Kidney (tissue), 14 donors: ENCODE data around the gene MAGOH. TPM values are rescaled to one million over a fixed set of nuclear protein-coding genes. Genes with fewer than 3 reads are reported as not detected.

Source experiments
- DNase-seq, 5 donors: peaks; one replicate each; pipeline ENCODE4 v3.0.0-alpha.2; 2013 to 2020
- FAIRE-seq: peaks from 2 replicates; lab custom pipeline; 2012; peaks lifted over from hg19 to GRCh38; lab: Jason Lieb, UNC
- H3K27ac ChIP-seq, 2 donors: one replicate each; pipeline ENCODE4 v1.7.0; 2013; ENCODE audit warnings: low read depth in 2 of 2, low read length in 2 of 2, inconsistent platforms in 1 of 2
- H3K27me3 ChIP-seq: one replicate; pipeline ENCODE4 v1.7.1; 2013; ENCODE audit warnings: low read length, inconsistent platforms; ENCODE audit not compliant: control insufficient read depth, insufficient read depth
- H3K36me3 ChIP-seq, 3 donors: one replicate each; pipeline versions ENCODE4 v1.7.0 to v1.7.1; 2013; ENCODE audit warnings: low read length in 3 of 3, control low read depth in 1 of 3, inconsistent platforms in 1 of 3; ENCODE audit not compliant: insufficient read depth in 3 of 3, control insufficient read depth in 2 of 3
- H3K4me1 ChIP-seq, 3 donors: one replicate each; pipeline versions ENCODE4 v1.7.0 to v1.7.1; 2013; ENCODE audit warnings: low read length in 3 of 3, inconsistent platforms in 1 of 3, low read depth in 1 of 3; ENCODE audit not compliant: control insufficient read depth in 2 of 3, insufficient read depth in 2 of 3
- H3K4me3 ChIP-seq, 3 donors: one replicate each; pipeline versions ENCODE4 v1.7.0 to v1.8.1; 2013; ENCODE audit warnings: low read length in 3 of 3, control low read depth in 1 of 3, inconsistent platforms in 1 of 3
- H3K9ac ChIP-seq, 3 donors: one replicate each; pipeline versions ENCODE4 v1.7.0 to v1.7.1; 2013; ENCODE audit warnings: low read length in 3 of 3, control low read depth in 1 of 3, inconsistent platforms in 1 of 3
- H3K9me3 ChIP-seq, 3 donors: one replicate each; pipeline versions ENCODE4 v1.7.0 to v1.7.1; 2013; ENCODE audit warnings: low read length in 3 of 3, control low read depth in 1 of 3, inconsistent platforms in 1 of 3; ENCODE audit not compliant: control insufficient read depth in 2 of 3, insufficient read depth in 1 of 3
- CTCF ChIP-seq: IDR thresholded peaks from 3 replicates; pipeline ENCODE4 v1.5.1; 2012; ENCODE audit warnings: mild to moderate bottlenecking, moderate library complexity, borderline replicate concordance; ENCODE audit not compliant: insufficient read depth; ENCODE audit errors: extremely low read depth
- intact Hi-C: fragments of 100-400 bp; cut with DNase I; formaldehyde crosslinking; loops from one replicate; pipeline ENCODE4 v1.11.1; 2022
- polyA plus RNA-seq: library from polyadenylated mRNA; stranded (reverse); fragments of 350-450 nt; fragmentation: Illumina TruSeq; extraction: RNeasy Lipid Tissue Mini Kit (QIAGEN cat#74804); gene quantifications from one replicate; pipeline ENCODE4 v1.2.3, GENCODE V29; 2014; ENCODE audit warnings: low read depth, low replicate concordance; ENCODE audit not compliant: insufficient read depth
- total RNA-seq: library from RNA; stranded (reverse); fragmentation: NEBNext Ultra II Directional; extraction: Animal tissue kit (Norgen Biotek cat#: 25700); gene quantifications from one replicate; pipeline ENCODE4 v1.2.1, GENCODE V29; 2021
- donor health status: control.
- donor health status: control.
- donor health status: control.
- donor health status: control.
- donor health status: control.
- donor health status: DM: yes; HTN: yes; CAD: no.
- donor health status: Normal renal cell carcinoma (clear cell type).

The MAGOH gene
- total and polyA plus RNA-seq, 2 donors from 2014 or later, result 39.4 to 64.6 TPM

- no peak for TF ChIP-seq CTCF
- H3K36me3 ChIP-seq, result no peaks in the 10 kb centered on the region
- no peak overlapping the region for H3K9ac ChIP-seq
- H3K4me1 ChIP-seq, result no peaks in the 10 kb centered on the region
- intact Hi-C loops, result no loop called here
- FAIRE-seq, result no peak
- H3K27ac ChIP-seq, result no peak overlapping the region
- DNase-seq, result no peak
- H3K4me3 ChIP-seq, result no peak overlapping the region
- no peaks in the 10 kb centered on the region for H3K9me3 ChIP-seq
- H3K27me3 ChIP-seq, result no peaks in the 10 kb centered on the region
Observed at GRCh38 chr1:53250325-53250724, 12.0 kb upstream of the MAGOH start.

- peak in 2 of 5 donors; percentile 19 to 58 for DNase-seq
- Histone ChIP-seq H3K4me3 (no peak overlapping the region), H3K9me3 (no peaks in the 10 kb centered on the region), H3K4me1 (no peaks in the 10 kb centered on the region), H3K27me3 (no peaks in the 10 kb centered on the region), H3K9ac (no peak overlapping the region), H3K27ac (no peak overlapping the region), H3K36me3 (no peaks in the 10 kb centered on the region)
- FAIRE-seq, result no peak
- no peak for TF ChIP-seq CTCF
- intact Hi-C loops, result no loop called here
Observed at GRCh38 chr1:53249706-53250105, 11.4 kb upstream of the MAGOH start.

DNA sequence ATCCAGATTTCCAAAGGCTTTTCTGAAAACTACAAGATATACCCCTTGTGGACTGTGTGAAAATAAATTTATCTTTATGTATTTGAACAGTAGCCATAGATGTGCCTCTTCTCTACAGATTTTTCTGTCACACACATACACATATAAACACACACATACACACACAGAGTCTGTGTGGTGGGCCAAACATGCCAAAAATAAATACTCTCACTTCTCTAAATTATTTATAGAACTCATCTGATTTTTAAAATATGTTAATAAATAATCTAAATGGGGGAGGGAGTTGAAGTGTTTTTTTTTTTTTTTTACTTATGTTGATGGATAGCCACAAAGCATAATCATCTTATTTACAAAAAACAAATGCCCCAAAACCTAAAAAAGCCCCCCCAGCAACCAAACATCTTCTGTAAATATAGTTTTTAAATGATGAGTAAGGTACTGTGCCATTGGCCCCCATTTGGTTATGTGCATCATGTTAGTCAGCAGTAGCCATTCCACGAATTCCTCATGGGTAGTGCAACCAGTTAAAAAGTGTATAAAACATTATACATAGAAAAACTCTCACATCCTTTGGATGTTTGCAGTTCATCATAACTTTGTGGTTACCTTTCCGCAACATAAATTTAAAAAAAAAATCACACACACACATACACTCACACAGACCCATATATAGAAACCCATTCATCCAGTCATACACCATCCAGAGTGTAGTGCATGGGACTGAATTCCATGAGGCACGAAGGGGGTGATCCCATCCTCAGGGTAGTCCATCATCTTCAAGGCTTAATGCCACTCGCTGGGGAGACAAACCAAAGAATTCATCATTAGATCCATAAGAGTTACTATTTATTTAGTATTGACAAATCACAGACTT lies 8.2 kb upstream of the MAGOH start:
- TF ChIP-seq CTCF, result no peak
- H3K9ac ChIP-seq, result no peak overlapping the region
- intact Hi-C loops, result no loop called here
- H3K4me3 ChIP-seq, result no peak overlapping the region
- no peaks in the 10 kb centered on the region for H3K9me3 ChIP-seq
- H3K27me3 ChIP-seq, result no peaks in the 10 kb centered on the region
- DNase-seq (no peak), FAIRE-seq (no peak)
- H3K4me1 ChIP-seq, result no peaks in the 10 kb centered on the region
- no peaks in the 10 kb centered on the region for H3K36me3 ChIP-seq
- H3K27ac ChIP-seq, result no peak overlapping the region
